Measurements from ENCODE around the gene KRT5. TPM values are rescaled to one million over a fixed set of nuclear protein-coding genes. Genes with fewer than 3 reads are reported as not detected.

Gene KRT5
- total RNA-seq, 2 donors from 2014 or later: 0.52 to 2.0 TPM

DNA sequence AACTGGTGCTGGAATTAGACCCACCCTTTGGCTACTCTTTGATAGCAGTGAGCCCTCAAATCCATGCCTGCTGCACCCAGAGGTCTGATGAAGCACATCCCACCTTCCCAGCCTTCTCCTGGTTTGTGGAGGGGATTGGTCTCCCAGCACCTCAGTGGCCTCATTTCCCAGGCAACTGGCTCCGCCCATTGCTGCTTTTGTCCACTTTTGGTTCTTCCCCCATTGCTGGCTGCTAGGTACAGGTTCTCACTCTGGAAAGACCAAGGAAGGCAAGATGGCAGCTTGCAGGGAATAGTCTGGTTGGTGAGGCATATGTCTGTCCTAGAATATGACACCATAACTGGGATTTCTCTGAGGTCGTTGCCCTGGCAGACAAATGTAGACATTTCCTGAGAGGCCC lies 10.2 kb upstream of the KRT5 start:
- TF ChIP-seq POLR2A (IDR thresholded peaks at IDR 0.05) (no peak), CTCF (IDR thresholded peaks at IDR 0.05) (no peak)
- no peak overlapping the region for H3K27ac ChIP-seq
- no peaks in the 10 kb centered on the region for H3K36me3 ChIP-seq (replicated peaks in 1 of 2; ENCODE audit: insufficient read depth in 1 of 2, low read depth in 2 of 2)
- DNase-seq (no peak), ATAC-seq (no peak)
- H3K9me3 ChIP-seq: no peaks in the 10 kb centered on the region
- intact Hi-C loops (cut with DNase I): no loop called here
- H3K27me3 ChIP-seq: no peaks in the 10 kb centered on the region
- peaks cover 7% of the 10 kb centered on the region for H3K4me1 ChIP-seq
- WGBS, 2 donors: 58 to 70% methylated on average over 2 of the region's 2 CpGs
- no peak overlapping the region for H3K4me3 ChIP-seq

GRCh38 chr12:52529846-52530245 lies 9.7 kb upstream of the KRT5 start:
- DNase-seq: no peak
- 86 to 91% methylated on average over 9 of the region's 9 CpGs for WGBS, 2 donors

GRCh38 chr12:52529417-52529816 lies 9.2 kb upstream of the KRT5 start:
- H3K27ac ChIP-seq: peak overlapping the region in 2 of 4 donors; percentile 39 to 79
- DNase-seq: no peak
- peaks cover 7% of the 10 kb centered on the region for H3K4me1 ChIP-seq
- intact Hi-C loops (cut with DNase I): no loop called here
- H3K4me3 ChIP-seq: no peak overlapping the region
- WGBS, 2 donors: 85 to 94% methylated on average over 2 of the region's 2 CpGs
- no peaks in the 10 kb centered on the region for H3K9me3 ChIP-seq
- H3K36me3 ChIP-seq (replicated peaks in 1 of 2; ENCODE audit: insufficient read depth in 1 of 2, low read depth in 2 of 2): no peaks in the 10 kb centered on the region
- TF ChIP-seq POLR2A (IDR thresholded peaks at IDR 0.05): no peak
- no peak for TF ChIP-seq CTCF (IDR thresholded peaks at IDR 0.05)
- H3K27me3 ChIP-seq: no peaks in the 10 kb centered on the region
- ATAC-seq: no peak

More at GRCh38 chr12:52529846-52530245, 9.7 kb upstream of the KRT5 start:
- H3K9me3 ChIP-seq: no peaks in the 10 kb centered on the region
- H3K4me3 ChIP-seq: no peak overlapping the region
- H3K27ac ChIP-seq: peak overlapping the region in 1 of 4 donors; percentile 79
- TF ChIP-seq CTCF (IDR thresholded peaks at IDR 0.05) (no peak), POLR2A (IDR thresholded peaks at IDR 0.05) (no peak)
- intact Hi-C loops (cut with DNase I): no loop called here
- peaks cover 7% of the 10 kb centered on the region for H3K4me1 ChIP-seq
- H3K36me3 ChIP-seq (replicated peaks in 1 of 2; ENCODE audit: insufficient read depth in 1 of 2, low read depth in 2 of 2): no peaks in the 10 kb centered on the region
- ATAC-seq: no peak
- no peaks in the 10 kb centered on the region for H3K27me3 ChIP-seq

- Histone ChIP-seq H3K27ac (peak overlapping the region in 3 of 4 donors; percentile 12 to 79 (median 39)), H3K27me3 (no peaks in the 10 kb centered on the region), H3K9me3 (no peaks in the 10 kb centered on the region), H3K36me3 (replicated peaks in 1 of 2; ENCODE audit: insufficient read depth in 1 of 2, low read depth in 2 of 2) (no peaks in the 10 kb centered on the region), H3K4me3 (no peak overlapping the region), H3K4me1 (peaks cover 7% of the 10 kb centered on the region)
- ATAC-seq (peak; percentile 80), DNase-seq (peak; percentile 46 to 60 (median 53))
- 38 to 60% methylated on average over 5 to 8 of the region's 8 CpGs for WGBS, 2 donors
- no peak for TF ChIP-seq CTCF (IDR thresholded peaks at IDR 0.05)
- no peak for TF ChIP-seq POLR2A (IDR thresholded peaks at IDR 0.05)
- intact Hi-C loops (cut with DNase I): no loop called here
Observed at GRCh38 chr12:52528641-52529143, 8.5 kb upstream of the KRT5 start.

DNA sequence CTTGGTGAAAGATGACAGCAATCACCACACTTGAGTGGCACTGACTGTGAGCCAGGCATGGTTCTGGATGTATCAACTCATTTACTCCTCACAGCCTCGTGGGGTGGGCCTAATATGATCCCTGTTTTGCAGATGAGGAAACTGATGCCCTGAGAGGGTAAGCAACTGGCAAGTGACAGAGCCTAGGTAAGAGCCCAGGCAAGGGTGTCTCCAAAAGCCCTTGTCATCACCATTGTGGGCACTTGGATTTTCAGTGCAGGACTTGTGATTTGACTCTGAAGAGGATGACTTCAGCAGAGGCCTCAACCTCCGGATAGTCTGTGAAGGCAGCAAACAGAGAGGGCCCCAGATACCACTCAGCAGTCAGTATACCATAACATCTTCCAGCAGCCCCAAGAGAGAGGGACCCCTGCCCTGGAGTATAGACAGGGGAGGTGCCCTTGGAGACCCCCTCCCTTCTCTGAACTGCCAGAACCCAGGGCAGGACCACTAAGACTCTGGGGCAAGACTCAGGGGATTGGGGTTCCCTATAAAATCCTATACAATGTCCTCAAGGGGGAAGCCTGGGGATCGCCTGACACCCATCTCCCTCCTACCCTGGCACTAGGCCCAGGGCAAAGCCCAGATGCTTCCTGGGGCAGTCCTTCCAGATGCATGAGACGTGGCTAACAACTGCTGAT lies 7.1 kb upstream of the KRT5 start:
- Histone ChIP-seq H3K27me3 (no peaks in the 10 kb centered on the region), H3K4me3 (no peak overlapping the region), H3K9me3 (no peaks in the 10 kb centered on the region), H3K4me1 (peaks cover 17% of the 10 kb centered on the region), H3K36me3 (replicated peaks in 1 of 2; ENCODE audit: insufficient read depth in 1 of 2, low read depth in 2 of 2) (no peaks in the 10 kb centered on the region), H3K27ac (no peak overlapping the region)
- intact Hi-C loops (cut with DNase I): no loop called here
- ATAC-seq (no peak), DNase-seq (peak in 1 of 4 donors; percentile 6)
- TF ChIP-seq CTCF (IDR thresholded peaks at IDR 0.05): no peak
- no peak for TF ChIP-seq POLR2A (IDR thresholded peaks at IDR 0.05)
- 33 to 76% methylated on average over 3 to 4 of the region's 4 CpGs for WGBS, 2 donors

All from body of pancreas (tissue), 4 donors.